Stomach (tissue), 9 donors: ENCODE measurements around the gene SPRYD4. TPM values are rescaled to one million over a fixed set of nuclear protein-coding genes. Genes with fewer than 3 reads are reported as not detected.

Experiments used
- DNase-seq, 2 donors: peaks; one replicate each; pipeline versions ENCODE4 v3.0.0 to v3.0.0-alpha.2; 2013 to 2019
- H3K27ac ChIP-seq, 5 donors: fragments of 200-600 bp in 4 of 5; sonication (generic) in 4 of 5; one replicate each; pipeline ENCODE4 v1.5.1; 2013 to 2019; ENCODE audit warnings: mild to moderate bottlenecking in 1 of 5, moderate library complexity in 1 of 5
- H3K27me3 ChIP-seq, 3 donors: fragments of 200-600 bp; sonication (generic); one replicate each; pipeline ENCODE4 v1.5.1; 2017 to 2019; ENCODE audit warnings: mixed run types in 1 of 3
- H3K36me3 ChIP-seq, 4 donors: fragments of 200-600 bp; sonication (generic); 1 replicate in 3 of 4; 2 replicates in 1 of 4; pipeline ENCODE4 v1.5.1; 2016 to 2019
- H3K4me1 ChIP-seq, 4 donors: fragments of 200-600 bp; sonication (generic); one replicate each; pipeline ENCODE4 v1.5.1; 2016 to 2019
- H3K4me3 ChIP-seq, 4 donors: fragments of 200-600 bp; sonication (generic) in 3 of 4; one replicate each; pipeline ENCODE4 v1.5.1; 2016 to 2019; ENCODE audit warnings: mild to moderate bottlenecking in 1 of 4
- H3K9me3 ChIP-seq, 4 donors: fragments of 200-600 bp; sonication (generic); one replicate each; pipeline ENCODE4 v1.5.1; 2016 to 2019
- EP300 ChIP-seq: sonication (generic); formaldehyde crosslinking; IDR thresholded peaks from one replicate; pipeline ENCODE4 v1.6.1; 2017; ENCODE audit warnings: antibody characterized with exemption
- POLR2A ChIP-seq, 4 donors: fragments of 450-650 bp; IDR thresholded peaks; one replicate each; pipeline ENCODE4 v1.6.1; 2016; ENCODE audit warnings: antibody characterized with exemption in 4 of 4, control low read depth in 2 of 4, mild to moderate bottlenecking in 1 of 4, moderate library complexity in 1 of 4
- POLR2AphosphoS5 ChIP-seq, 3 donors: sonication (generic); formaldehyde crosslinking; IDR thresholded peaks; one replicate each; pipeline ENCODE4 v1.6.1; 2016; ENCODE audit warnings: antibody characterized with exemption in 3 of 3
- WGBS, 5 donors: extraction: QIAGEN DNeasy Blood & Tissue Kit in 3 of 5; methylation state at CpG; one replicate each; pipeline versions ENCODE4 v1.1.5 to v1.1.7; 2013 to 2018; 5-methylcytosine and 5-hydroxymethylcytosine counted together
- intact Hi-C: fragments of 100-400 bp; cut with DNase I; formaldehyde crosslinking; loops from one replicate; pipeline ENCODE4 v1.15.1; 2023; ENCODE audit warnings: low total_unique reads
- polyA plus RNA-seq, 3 donors: library from polyadenylated mRNA; stranded (reverse); fragments of 200-250 nt; gene quantifications; one replicate each; pipeline ENCODE4 v1.2.3, GENCODE V29; 2013
- total RNA-seq, 5 donors: library from RNA; depleted of rRNA; stranded (reverse); fragments of >200 nt; gene quantifications; one replicate each; pipeline versions ENCODE4 v1.1.0 to v1.2.3, GENCODE V29; 2014 to 2016
- TF ChIP-seq, protein P1 (sequence below), 7 experiments: fragments of 450-650 bp in 4 of 7; fragments of 200-600 bp in 3 of 7; sonication (generic) in 3 of 7; IDR thresholded peaks; one replicate each; pipeline ENCODE4 v1.5.1; 2016 to 2019; ENCODE audit warnings: antibody characterized with exemption in 7 of 7, control low read depth in 2 of 7, mild to moderate bottlenecking in 1 of 7
- donor health status: healthy with polysubstance abuse.
- donor health status: Bipolar disorder and iron deficiency.
- donor health status: healthy.

The SPRYD4 gene
- total and polyA plus RNA-seq, 8 donors: 0.29 to 5.8 (median 2.0) TPM

DNA sequence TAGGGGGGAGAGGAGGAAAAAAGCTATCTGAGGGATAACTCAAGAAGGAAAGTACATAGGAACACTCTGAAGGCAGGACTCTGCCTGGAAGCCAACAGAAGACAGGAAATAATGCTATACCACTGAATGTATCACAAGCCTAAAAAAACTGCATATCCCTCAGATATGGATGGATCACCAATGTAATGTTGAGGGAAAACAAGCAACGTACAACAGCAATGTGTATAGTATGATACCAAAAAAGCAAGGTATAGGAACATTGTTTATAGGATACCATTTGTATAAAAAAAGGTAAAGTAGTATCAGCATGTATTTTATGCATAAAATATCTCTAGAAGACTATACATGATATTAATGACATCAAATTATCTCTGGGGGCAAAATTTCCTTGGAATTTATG, 16.2 kb downstream of the SPRYD4 start:
- WGBS, 5 donors: 79 to 90% (median 86%) methylated on average over 1 of the region's 1 CpG
- H3K4me3 ChIP-seq: no peak overlapping the region
- intact Hi-C loops: no loop called here
- H3K36me3 ChIP-seq: no peaks in the 10 kb centered on the region
- no peak overlapping the region for H3K27ac ChIP-seq
- H3K27me3 ChIP-seq: peaks cover 0 to 21% (median 0%) of the 10 kb centered on the region in 3 donors
- H3K4me1 ChIP-seq: peaks cover 18 to 22% (median 18%) of the 10 kb centered on the region in 4 donors
- TF ChIP-seq EP300 (no peak), POLR2AphosphoS5 (IDR thresholded peaks at IDR 0.05) (no peak)
- TF ChIP-seq, protein P1, sequence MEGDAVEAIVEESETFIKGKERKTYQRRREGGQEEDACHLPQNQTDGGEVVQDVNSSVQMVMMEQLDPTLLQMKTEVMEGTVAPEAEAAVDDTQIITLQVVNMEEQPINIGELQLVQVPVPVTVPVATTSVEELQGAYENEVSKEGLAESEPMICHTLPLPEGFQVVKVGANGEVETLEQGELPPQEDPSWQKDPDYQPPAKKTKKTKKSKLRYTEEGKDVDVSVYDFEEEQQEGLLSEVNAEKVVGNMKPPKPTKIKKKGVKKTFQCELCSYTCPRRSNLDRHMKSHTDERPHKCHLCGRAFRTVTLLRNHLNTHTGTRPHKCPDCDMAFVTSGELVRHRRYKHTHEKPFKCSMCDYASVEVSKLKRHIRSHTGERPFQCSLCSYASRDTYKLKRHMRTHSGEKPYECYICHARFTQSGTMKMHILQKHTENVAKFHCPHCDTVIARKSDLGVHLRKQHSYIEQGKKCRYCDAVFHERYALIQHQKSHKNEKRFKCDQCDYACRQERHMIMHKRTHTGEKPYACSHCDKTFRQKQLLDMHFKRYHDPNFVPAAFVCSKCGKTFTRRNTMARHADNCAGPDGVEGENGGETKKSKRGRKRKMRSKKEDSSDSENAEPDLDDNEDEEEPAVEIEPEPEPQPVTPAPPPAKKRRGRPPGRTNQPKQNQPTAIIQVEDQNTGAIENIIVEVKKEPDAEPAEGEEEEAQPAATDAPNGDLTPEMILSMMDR (IDR thresholded peaks at IDR 0.05): no peak
- DNase-seq: no peak
- H3K9me3 ChIP-seq: no peaks in the 10 kb centered on the region

DNA sequence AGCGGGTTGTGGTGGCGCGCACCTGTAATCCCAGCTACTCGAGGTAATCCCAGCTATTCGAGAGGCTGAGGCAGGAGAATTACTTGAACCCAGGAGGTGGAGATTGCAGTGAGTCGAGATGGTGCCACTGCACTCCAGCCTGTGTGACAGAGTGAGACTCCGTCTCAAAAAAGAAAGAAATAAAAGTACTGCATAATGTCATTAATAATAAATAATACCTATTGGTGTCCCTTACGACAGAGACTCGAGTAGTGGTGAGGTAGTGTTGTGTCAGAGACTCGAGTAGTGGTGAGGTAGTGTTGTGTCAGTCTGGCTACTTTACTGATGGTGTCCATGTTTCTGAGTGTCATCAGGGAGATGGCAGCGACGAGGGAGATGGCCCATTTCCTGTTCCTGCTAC, 18.3 kb downstream of the SPRYD4 start:
- peaks cover 18 to 22% (median 18%) of the 10 kb centered on the region in 4 donors for H3K4me1 ChIP-seq
- H3K9me3 ChIP-seq: no peaks in the 10 kb centered on the region
- no peak for TF ChIP-seq POLR2A (IDR thresholded peaks at IDR 0.05)
- intact Hi-C loops: no loop called here
- H3K27ac ChIP-seq: no peak overlapping the region
- H3K4me3 ChIP-seq: no peak overlapping the region
- H3K36me3 ChIP-seq: no peaks in the 10 kb centered on the region
- H3K27me3 ChIP-seq: peaks cover 0 to 34% (median 0%) of the 10 kb centered on the region in 3 donors
- 84 to 91% (median 89%) methylated on average over 12 of the region's 12 CpGs for WGBS, 5 donors
- DNase-seq: peak in 1 of 2 donors; percentile 9

DNA sequence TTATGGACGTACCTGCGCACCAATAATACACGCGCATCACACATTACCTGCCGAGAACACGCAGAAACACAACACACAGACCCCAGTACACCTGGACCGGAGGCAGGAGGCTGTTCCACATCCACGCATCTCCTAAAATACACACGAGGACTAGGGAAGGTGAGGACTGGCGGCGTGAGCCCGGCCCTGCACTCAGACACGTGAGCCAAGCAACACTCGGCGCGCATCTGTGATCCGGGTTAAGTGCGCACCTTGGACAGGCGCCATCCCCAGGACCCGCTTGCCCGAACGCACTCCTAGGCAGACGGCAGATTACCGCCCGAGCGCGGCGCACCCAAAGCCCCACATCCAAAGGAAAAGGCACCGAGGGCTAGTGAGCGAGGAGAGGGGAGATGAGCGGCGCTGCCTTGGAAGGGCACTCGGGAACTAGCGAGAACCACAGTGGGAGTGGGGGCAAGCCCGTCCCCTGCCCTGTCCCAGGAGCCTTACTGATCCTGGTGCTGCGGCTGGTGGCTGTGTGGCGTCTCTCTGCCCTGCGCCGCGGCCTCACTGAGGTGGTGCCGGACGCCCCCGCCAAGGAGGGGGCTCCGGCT, 19.2 kb downstream of the SPRYD4 start:
- Histone ChIP-seq H3K27ac (peak overlapping the region in 4 of 5 donors; percentile 22 to 70 (median 30)), H3K27me3 (peaks cover 0 to 37% (median 3%) of the 10 kb centered on the region in 3 donors), H3K4me1 (peaks cover 18 to 22% (median 18%) of the 10 kb centered on the region in 4 donors), H3K9me3 (no peaks in the 10 kb centered on the region), H3K36me3 (no peaks in the 10 kb centered on the region), H3K4me3 (peak overlapping the region; percentile 60 to 73 (median 61))
- peak; percentile 52 to 75 for DNase-seq
- 2 to 6% (median 3%) methylated on average over 22 to 44 of the region's 44 CpGs for WGBS, 5 donors
- TF ChIP-seq POLR2AphosphoS5 (IDR thresholded peaks at IDR 0.05): no peak
- TF ChIP-seq EP300: no peak
- TF ChIP-seq POLR2A (IDR thresholded peaks at IDR 0.05): no peak
- TF ChIP-seq, protein P1 (IDR thresholded peaks at IDR 0.05): no peak
- intact Hi-C loops: no loop called here

GRCh38 chr12:56488041-56488955, 19.9 kb downstream of the SPRYD4 start, which contains the start of gene GLS2:
TSS of gene GLS2 (minus strand) at chr12:56488161. CDS start at chr12:56488118, 43 bp downstream.
- intact Hi-C loops: no loop called here
- H3K9me3 ChIP-seq: no peaks in the 10 kb centered on the region
- WGBS, 5 donors: 14 to 21% (median 15%) methylated on average over 48 to 59 of the region's 59 CpGs
- H3K4me3 ChIP-seq: peak within 1 kb of the TSS; percentile 60 to 73 (median 61)
- DNase-seq: peak; percentile 80 to 93
- H3K27ac ChIP-seq: peak within 1 kb of the TSS in 4 of 5 donors; percentile 29 to 70 (median 34)
- H3K27me3 ChIP-seq: peaks cover 0 to 37% (median 3%) of the 10 kb centered on the region in 3 donors
- no peak for TF ChIP-seq POLR2A (IDR thresholded peaks at IDR 0.05)
- TF ChIP-seq, protein P1 (IDR thresholded peaks at IDR 0.05): no peak
- no peak for TF ChIP-seq EP300
- TF ChIP-seq POLR2AphosphoS5 (IDR thresholded peaks at IDR 0.05): peak in 1 of 3 donors; percentile 39
- peaks cover 18 to 22% (median 18%) of the 10 kb centered on the region in 4 donors for H3K4me1 ChIP-seq
- no peaks in the 10 kb centered on the region for H3K36me3 ChIP-seq
